Right lung (tissue), 5 donors: ENCODE results near the gene RBMS1. TPM values are rescaled to one million over a fixed set of nuclear protein-coding genes. Genes with fewer than 3 reads are reported as not detected.

ENCODE experiments used
- DNase-seq, 2 donors: peaks; one replicate each; pipeline ENCODE4 v3.0.0-alpha.2; 2013
- polyA plus RNA-seq, 5 donors: library from polyadenylated mRNA; unstranded; fragments of 120-200 nt; gene quantifications; one replicate each; pipeline versions ENCODE4 v1.2.1 to v1.2.3, GENCODE V29; 2013; ENCODE audit warnings: inconsistent platforms in 1 of 5, low replicate concordance in 1 of 5; ENCODE audit not compliant: insufficient read length in 5 of 5, insufficient read depth in 1 of 5

The RBMS1 gene
- polyA plus RNA-seq, 5 donors: 73.1 to 146 (median 115) TPM

GRCh38 chr2:160336635-160337034 is 157.0 kb downstream of the RBMS1 start:
- DNase-seq: no peak

- DNase-seq: no peak
Measured at GRCh38 chr2:160336105-160336504, 157.5 kb downstream of the RBMS1 start.

- DNase-seq: no peak
Measured at GRCh38 chr2:160335441-160335840, 158.2 kb downstream of the RBMS1 start.

- peak in 1 of 2 donors; percentile 68 for DNase-seq
Measured at GRCh38 chr2:160334028-160334741, 159.4 kb downstream of the RBMS1 start.

GRCh38 chr2:160333324-160334027 is 160.1 kb downstream of the RBMS1 start:
- DNase-seq: no peak

GRCh38 chr2:160332318-160332717 is 161.3 kb downstream of the RBMS1 start:
- DNase-seq: peak in 1 of 2 donors; percentile 39

- no peak for DNase-seq
Measured at GRCh38 chr2:160331258-160332025, 162.2 kb downstream of the RBMS1 start.

- peak in 1 of 2 donors; percentile 27 for DNase-seq
Measured at GRCh38 chr2:160328811-160329527, 164.6 kb downstream of the RBMS1 start.

GRCh38 chr2:160326786-160327185 is 166.8 kb downstream of the RBMS1 start:
- DNase-seq: no peak

- DNase-seq: no peak
Measured at GRCh38 chr2:160325418-160325817, 168.2 kb downstream of the RBMS1 start.

GRCh38 chr2:160324917-160325316 is 168.7 kb downstream of the RBMS1 start:
- DNase-seq: no peak

- peak in 1 of 2 donors; percentile 45 for DNase-seq
Measured at GRCh38 chr2:160324161-160324800, 169.3 kb downstream of the RBMS1 start.

GRCh38 chr2:160322320-160322719 is 171.3 kb downstream of the RBMS1 start:
- DNase-seq: no peak

- DNase-seq: no peak
Measured at GRCh38 chr2:160321006-160321405, 172.6 kb downstream of the RBMS1 start.

GRCh38 chr2:160319700-160320099 is 173.9 kb downstream of the RBMS1 start:
- DNase-seq: no peak

- no peak for DNase-seq
Measured at GRCh38 chr2:160318218-160318617, 175.4 kb downstream of the RBMS1 start.

GRCh38 chr2:160317181-160318099 is 176.2 kb downstream of the RBMS1 start:
- DNase-seq: peak in 1 of 2 donors; percentile 55

- DNase-seq: no peak
Measured at GRCh38 chr2:160315337-160315736, 178.3 kb downstream of the RBMS1 start.

- no peak for DNase-seq
Measured at GRCh38 chr2:160310118-160310828, 183.3 kb downstream of the RBMS1 start.
